Stimulated activated CD8-positive, alpha-beta memory T cell treated with anti-CD3 and anti-CD28 coated beads, Interleukin-12 subunit alpha, Interleukin-12 subunit beta, amount 100 ng/mL, for 24 hours (primary cell): Measurements from ENCODE around the gene VTN.
A peak's percentile ranks its signal among the peaks of the same experiment; 100 is the strongest.

ENCODE experiments used
- DNase-seq: peaks from one replicate; pipeline ENCODE4 v3.0.0-alpha.2; 2020; ENCODE audit errors: extremely low read depth

VTN gene

DNA sequence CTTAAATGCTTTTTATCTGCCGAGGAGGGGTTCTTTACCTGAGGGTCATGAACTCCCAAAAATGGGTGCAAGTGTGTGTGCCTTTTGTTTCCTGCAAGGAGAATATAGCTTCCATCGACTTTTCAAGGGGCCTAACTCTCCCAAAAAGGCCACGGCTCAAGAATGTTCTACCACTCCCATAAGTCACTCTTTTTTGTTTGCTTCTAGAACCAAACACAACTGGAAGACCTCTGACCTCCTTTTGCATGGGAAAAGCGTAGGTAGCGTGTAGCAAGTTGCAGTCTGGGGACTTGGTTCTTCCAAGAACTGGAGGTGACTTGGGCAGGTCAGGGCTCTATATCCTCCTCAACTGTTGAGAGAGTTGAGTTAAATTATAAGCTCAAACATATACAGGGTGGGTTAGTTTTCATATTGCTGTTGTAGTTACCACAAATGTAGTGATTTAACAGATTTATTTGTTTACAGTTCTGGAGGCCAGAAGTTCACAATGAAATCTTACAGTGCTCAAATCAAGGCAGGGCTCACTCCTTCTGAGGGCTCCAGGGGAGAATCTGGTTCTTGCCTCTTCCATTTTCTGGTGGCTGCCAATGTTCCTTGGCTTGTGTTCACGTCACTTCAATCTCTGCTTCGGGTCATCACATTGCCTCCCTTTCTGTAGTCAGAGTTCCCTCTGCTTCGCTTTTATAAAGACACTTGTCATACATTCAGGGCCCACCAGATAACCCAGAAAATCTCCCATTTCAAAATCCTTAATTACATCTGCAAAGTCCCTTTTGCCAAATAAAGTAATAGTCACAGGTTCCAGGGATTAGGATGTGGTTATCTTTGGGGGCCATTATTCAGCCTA, 49.7 kb downstream of the VTN start:
- DNase-seq, result no peak

- no peak for DNase-seq
These were observed 50.5 kb downstream of the VTN start for GRCh38 chr17:28319598-28319935.

GRCh38 chr17:28318759-28319597, 51.1 kb downstream of the VTN start, which contains the start of gene TMEM97:
TMEM97 (plus strand) TSS chr17:28319200; CDS start chr17:28319240, 40 bp downstream.
- peak; percentile 92 for DNase-seq

DNA sequence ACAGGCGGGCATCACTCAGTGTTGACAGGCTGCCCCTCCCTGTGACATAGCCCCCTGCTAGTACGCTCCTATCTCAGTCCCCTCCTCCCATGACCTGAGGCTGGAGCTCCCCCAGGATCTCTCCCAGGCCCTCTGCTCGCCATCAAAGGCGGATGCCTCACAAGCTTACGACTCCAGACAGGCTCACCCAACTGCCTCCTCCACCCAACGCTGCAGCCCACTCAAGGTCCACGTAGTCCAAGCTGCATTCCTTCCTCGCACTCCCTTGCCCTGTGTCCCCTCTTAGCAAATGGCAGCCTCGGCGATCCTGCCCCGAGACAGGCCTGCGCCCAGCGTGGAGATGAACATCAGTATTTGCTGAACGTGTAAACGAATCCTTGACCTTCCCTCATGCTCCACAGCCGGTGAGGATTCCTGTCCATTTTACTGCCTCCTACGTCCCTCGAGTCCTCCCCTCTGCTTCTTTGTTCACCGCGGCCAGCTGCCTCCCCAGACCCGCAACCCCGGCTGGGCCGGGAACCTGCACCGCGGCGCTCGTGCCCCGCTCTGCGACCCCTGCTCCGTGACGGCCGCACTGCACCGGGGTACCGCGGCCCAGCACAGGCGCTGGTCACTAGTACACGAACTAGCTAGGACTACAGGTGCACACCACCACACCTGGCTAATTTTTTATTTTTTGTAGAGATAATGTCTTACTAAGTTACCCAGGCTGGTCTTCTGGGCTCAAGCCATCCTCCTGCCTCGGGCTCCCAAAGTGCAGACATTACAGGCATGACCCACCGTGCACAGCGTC, 51.9 kb downstream of the VTN start:
- DNase-seq, result no peak
